HuH-7.5 (cell line): ENCODE measurements around the gene OR4C5.
"Not testable (repeated sequence)": the region's sequence is repeated elsewhere in the genome, so short reads cannot be mapped to it uniquely, and the experiment has no call there.

Source experiments
- DNase-seq: peaks from one replicate; pipeline ENCODE4 v3.0.0; 2011; ENCODE audit warnings: low spot score

Gene OR4C5

GRCh38 chr11:48366365-48366764 lies at the start of gene OR4C5:
Gene OR4C5 (minus strand): TSS chr11:48366465. CDS start chr11:48366465, 0 bp downstream.
- DNase-seq, result no peak

DNA sequence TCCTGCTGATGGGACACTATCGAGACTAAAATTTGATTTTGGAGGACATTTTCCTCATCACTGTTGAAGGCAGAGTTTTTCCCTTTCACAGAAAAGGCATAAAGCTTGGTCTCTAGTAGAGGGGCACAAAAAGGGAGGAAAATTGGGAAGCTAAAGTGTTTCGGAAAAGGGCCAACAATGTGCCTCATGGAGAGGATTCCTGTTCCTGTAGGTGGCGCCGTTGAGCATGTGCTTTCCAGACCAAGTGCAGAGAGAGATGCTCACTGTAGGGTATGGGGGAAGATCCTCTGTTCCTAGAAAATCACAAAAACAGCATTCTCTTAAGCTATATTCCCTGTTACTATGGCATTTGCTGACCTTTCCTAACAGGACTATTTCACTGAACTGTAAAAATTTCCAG lies 18.4 kb upstream of the OR4C5 start:
- DNase-seq, result no peak

DNA sequence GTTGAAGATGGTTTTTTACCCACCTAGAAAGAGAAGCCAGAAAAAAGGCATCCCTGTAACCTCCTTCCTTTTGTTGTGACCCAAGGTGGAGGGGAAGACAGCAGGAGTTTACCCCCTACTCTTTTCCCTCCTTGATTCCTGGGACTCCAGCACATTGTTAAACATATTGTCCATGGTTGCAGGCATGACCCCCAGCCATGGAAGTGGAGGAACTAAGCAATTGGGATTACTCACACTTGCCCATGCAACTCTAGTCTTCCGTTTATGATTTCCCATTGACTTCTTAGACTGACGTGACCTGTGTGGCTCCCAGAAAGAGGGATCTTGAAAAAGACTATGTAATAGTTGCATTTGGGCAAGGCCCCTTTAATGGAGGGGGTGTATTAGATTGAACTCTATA lies 17.9 kb upstream of the OR4C5 start:
- not testable (repeated sequence) for DNase-seq

- DNase-seq, result not testable (repeated sequence)
These were observed 5.0 kb downstream of the OR4C5 start for GRCh38 chr11:48361289-48361688.

DNA sequence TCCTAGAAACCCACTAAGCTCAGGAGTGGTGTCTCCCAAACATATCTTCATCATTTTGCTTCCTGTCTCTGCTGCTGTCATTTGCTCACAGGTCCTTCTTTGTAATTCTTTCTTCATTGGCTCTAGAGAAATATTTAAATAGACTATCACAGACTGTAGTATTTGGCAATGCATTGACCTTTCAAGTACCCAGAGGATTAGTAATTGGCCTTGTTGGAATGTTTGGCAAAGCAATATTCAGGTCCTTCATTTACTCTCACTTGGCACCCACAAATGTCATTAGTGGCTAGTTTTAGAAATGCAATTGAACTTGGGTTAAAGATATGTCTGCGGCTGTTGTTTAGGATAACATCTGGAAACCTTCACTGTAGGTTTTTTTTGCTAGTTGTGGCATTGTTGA lies 11.6 kb downstream of the OR4C5 start:
- no peak for DNase-seq

DNA sequence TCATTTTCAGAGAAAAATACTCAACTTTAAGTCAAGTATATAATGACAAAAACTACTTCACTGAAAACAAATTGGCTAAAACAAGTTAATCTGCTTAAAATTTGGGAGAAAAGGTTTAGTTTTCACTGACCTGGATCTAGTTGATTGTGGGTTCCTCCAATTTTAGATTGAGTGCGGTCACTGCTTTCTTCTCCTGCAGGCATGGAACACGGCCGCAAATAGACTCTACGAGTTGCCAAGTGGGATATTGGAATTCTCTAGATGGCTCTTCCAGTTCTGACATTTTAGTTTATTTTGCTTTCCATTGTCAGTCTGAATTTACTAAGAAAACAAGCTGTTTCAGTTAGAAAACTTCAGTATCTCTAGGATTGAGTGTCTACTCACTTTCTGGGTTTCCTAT lies 12.3 kb downstream of the OR4C5 start:
- no peak for DNase-seq

DNA sequence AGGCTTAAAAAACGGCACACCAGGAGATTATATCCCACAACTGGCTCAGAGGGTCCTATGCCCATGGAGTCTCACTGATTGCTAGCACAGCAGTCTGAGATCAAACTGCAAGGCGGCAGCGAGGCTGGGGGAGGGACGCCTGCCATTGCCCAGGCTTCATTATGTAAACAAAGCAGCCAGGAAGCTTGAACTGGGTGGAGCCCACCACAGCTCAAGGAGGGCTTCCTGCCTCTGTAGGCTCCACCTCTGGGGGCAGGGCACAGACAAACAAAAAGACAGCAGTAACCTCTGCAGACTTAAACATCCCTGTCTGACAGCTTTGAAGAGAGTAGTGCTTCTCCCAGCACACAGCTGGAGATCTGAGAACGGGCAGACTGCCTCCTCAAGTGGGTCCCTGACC lies 20.0 kb downstream of the OR4C5 start:
- DNase-seq, result not testable (repeated sequence)

GRCh38 chr11:48342505-48342904 lies 23.8 kb downstream of the OR4C5 start:
- DNase-seq, result not testable (repeated sequence)

DNA sequence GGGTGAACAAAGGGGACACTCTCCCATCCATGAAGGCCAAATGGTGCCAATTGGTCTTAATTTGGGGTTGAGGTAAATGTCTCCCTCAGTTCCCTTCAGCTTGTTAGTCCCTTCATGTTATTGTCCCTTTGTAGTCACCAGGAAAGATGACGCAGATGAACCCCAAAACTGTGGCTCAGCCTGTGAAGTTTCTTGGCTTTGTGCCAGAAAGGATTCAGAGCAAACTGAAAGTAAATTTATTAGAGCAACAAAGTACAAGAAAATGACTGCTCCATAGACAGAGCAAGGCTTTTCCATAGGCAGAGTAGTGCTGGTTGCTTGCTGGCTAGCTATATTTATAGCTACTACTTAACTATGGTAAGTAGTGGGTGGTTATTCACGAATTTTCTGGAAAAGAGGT lies 24.8 kb downstream of the OR4C5 start:
- DNase-seq, result no peak

GRCh38 chr11:48324620-48325019 lies 41.6 kb downstream of the OR4C5 start, which contains the start of gene OR4C3:
Gene OR4C3 (plus strand): TSS chr11:48324920. CDS start chr11:48325022, 102 bp downstream.
- not testable (repeated sequence) for DNase-seq

DNA sequence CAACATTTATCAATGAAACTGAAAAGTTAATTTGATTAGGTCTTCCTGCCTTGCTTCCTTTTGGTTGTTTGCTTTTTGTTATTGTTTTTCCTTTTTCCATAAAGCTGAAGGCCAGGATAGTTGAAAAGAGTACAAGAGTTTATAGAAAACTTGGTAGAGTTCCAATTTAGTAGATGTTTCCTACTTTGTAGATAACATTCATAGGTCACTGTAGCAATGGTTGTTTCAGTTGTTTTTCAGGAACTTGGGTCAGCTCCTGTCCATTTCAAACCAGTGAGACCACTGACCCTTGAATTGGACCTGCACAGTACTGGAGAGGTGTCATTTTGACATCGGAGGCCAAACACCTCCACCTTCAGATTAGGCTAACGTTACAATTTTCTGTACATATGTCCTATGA lies 46.5 kb downstream of the OR4C5 start:
- not testable (repeated sequence) for DNase-seq
